Central memory CD8-positive, alpha-beta T cell (primary cell): ENCODE data around the gene DEAF1.
A peak's percentile ranks its signal among the peaks of the same experiment; 100 is the strongest.

Source experiments
- ATAC-seq: fragments of 150-1000 bp; cut with Tn5 transposase; replicated peaks from 2 replicates; pipeline ENCODE4 v1.10.0; 2022; ENCODE audit warnings: mild to moderate bottlenecking, moderate FRiP score, moderate number of reproducible peaks; ENCODE audit not compliant: poor library complexity, severe bottlenecking; ENCODE audit errors: extremely low read depth
- DNase-seq, 2 donors: peaks; one replicate each; pipeline ENCODE4 v3.0.0; 2021; ENCODE audit warnings: low spot score in 2 of 2
- H3K27ac Mint-ChIP-seq: one replicate; pipeline ENCODE4 v1.8.0; 2022; ENCODE audit warnings: low read depth, mild to moderate bottlenecking, moderate library complexity, mixed read lengths
- H3K27me3 Mint-ChIP-seq: one replicate; pipeline ENCODE4 v1.8.0; 2022; ENCODE audit warnings: mixed read lengths
- H3K36me3 Mint-ChIP-seq: one replicate; pipeline ENCODE4 v1.8.0; 2022; ENCODE audit warnings: mild to moderate bottlenecking, moderate library complexity, mixed read lengths; ENCODE audit not compliant: insufficient read depth
- H3K4me1 Mint-ChIP-seq: one replicate; pipeline ENCODE4 v1.8.0; 2022; ENCODE audit warnings: mixed read lengths
- H3K4me3 Mint-ChIP-seq: one replicate; pipeline ENCODE4 v1.8.0; 2022; ENCODE audit warnings: mild to moderate bottlenecking, moderate library complexity, mixed read lengths
- H3K9me3 Mint-ChIP-seq: one replicate; pipeline ENCODE4 v1.8.0; 2022; ENCODE audit warnings: mixed read lengths

The DEAF1 gene

GRCh38 chr11:640021-640706, 54.9 kb downstream of the DEAF1 start:
- Mint-ChIP-seq H3K4me1 (peaks cover 11% of the 10 kb centered on the region), H3K36me3 (peaks cover 12% of the 10 kb centered on the region), H3K27ac (no peak overlapping the region), H3K27me3 (peaks cover 18% of the 10 kb centered on the region), H3K9me3 (no peaks in the 10 kb centered on the region), H3K4me3 (no peak overlapping the region)
- DNase-seq = no peak
- ATAC-seq = no peak

- DNase-seq (no peak), ATAC-seq (no peak)
- no peaks in the 10 kb centered on the region for H3K9me3 Mint-ChIP-seq
- H3K36me3 Mint-ChIP-seq = peaks cover 12% of the 10 kb centered on the region
- H3K4me3 Mint-ChIP-seq = no peak overlapping the region
- H3K4me1 Mint-ChIP-seq = peaks cover 11% of the 10 kb centered on the region
- no peak overlapping the region for H3K27ac Mint-ChIP-seq
- H3K27me3 Mint-ChIP-seq = peaks cover 18% of the 10 kb centered on the region
Measured at GRCh38 chr11:639332-639955, 55.6 kb downstream of the DEAF1 start.

- Mint-ChIP-seq H3K9me3 (no peaks in the 10 kb centered on the region), H3K27ac (no peak overlapping the region), H3K36me3 (peaks cover 12% of the 10 kb centered on the region), H3K4me3 (peak overlapping the region; percentile 16), H3K27me3 (peaks cover 18% of the 10 kb centered on the region), H3K4me1 (peaks cover 11% of the 10 kb centered on the region)
- ATAC-seq (no peak), DNase-seq (no peak)
Measured at GRCh38 chr11:638631-639331, 56.2 kb downstream of the DEAF1 start.

DNA sequence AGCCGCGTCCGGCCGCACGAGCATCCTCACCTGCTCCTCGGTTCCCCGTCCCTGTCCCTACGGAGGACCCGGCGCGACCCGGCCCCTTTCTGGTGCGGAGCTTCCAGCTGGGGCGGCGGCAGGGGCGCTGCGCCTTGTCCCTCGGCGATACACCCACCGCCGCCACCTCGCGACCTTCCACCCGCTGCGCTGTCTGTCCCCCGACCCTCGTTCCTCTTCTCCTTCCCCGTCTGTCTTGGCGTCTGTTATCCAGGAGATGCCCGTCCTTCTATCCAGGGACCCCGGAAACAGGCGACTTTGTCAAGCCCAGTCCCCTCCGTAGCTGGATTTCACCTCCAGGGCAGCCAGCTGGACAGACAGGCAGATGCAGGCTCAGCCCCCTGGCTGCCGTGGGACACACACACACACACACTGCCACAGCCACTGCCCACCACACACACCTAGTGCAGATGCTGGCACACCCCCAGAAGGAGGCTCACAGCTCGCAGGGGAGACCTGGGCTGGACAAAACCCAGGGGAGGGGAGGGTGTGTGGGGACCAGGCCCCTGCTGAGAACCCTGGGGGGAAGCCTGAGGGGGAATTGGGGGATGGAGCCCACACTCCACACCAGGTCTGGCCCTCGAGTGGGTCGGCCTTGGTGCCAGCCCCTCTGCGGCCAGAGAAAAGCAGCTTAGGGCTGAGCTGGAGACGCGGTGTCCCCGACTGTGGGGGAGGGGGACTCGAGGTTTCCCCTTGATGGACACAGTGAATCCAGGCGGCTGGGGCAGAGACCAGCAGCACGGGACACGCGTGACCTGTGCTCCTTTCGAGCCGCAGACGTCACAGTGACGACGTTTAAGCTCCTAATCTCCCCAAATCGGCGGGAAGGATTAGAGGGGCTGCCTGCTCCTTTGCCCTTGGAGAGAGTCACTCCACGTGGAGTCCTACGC, 57.2 kb downstream of the DEAF1 start:
- no peaks in the 10 kb centered on the region for H3K9me3 Mint-ChIP-seq
- no peak for DNase-seq
- peaks cover 18% of the 10 kb centered on the region for H3K27me3 Mint-ChIP-seq
- no peak for ATAC-seq
- peak overlapping the region; percentile 58 for H3K4me3 Mint-ChIP-seq
- peak overlapping the region; percentile 52 for H3K27ac Mint-ChIP-seq
- peaks cover 11% of the 10 kb centered on the region for H3K36me3 Mint-ChIP-seq
- peaks cover 11% of the 10 kb centered on the region for H3K4me1 Mint-ChIP-seq

DNA sequence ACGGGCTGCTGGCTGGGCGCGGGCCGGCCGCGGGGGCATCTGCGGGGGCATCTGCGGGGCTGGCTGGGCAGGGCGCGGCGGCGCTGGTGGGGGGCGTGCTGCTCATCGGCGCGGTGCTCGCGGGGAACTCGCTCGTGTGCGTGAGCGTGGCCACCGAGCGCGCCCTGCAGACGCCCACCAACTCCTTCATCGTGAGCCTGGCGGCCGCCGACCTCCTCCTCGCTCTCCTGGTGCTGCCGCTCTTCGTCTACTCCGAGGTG, 57.8 kb downstream of the DEAF1 start:
- Mint-ChIP-seq H3K9me3 (no peaks in the 10 kb centered on the region), H3K27me3 (peaks cover 18% of the 10 kb centered on the region), H3K27ac (peak overlapping the region; percentile 52), H3K4me3 (peak overlapping the region; percentile 58), H3K4me1 (peaks cover 11% of the 10 kb centered on the region), H3K36me3 (peaks cover 6% of the 10 kb centered on the region)
- DNase-seq = no peak
- no peak for ATAC-seq

DNA sequence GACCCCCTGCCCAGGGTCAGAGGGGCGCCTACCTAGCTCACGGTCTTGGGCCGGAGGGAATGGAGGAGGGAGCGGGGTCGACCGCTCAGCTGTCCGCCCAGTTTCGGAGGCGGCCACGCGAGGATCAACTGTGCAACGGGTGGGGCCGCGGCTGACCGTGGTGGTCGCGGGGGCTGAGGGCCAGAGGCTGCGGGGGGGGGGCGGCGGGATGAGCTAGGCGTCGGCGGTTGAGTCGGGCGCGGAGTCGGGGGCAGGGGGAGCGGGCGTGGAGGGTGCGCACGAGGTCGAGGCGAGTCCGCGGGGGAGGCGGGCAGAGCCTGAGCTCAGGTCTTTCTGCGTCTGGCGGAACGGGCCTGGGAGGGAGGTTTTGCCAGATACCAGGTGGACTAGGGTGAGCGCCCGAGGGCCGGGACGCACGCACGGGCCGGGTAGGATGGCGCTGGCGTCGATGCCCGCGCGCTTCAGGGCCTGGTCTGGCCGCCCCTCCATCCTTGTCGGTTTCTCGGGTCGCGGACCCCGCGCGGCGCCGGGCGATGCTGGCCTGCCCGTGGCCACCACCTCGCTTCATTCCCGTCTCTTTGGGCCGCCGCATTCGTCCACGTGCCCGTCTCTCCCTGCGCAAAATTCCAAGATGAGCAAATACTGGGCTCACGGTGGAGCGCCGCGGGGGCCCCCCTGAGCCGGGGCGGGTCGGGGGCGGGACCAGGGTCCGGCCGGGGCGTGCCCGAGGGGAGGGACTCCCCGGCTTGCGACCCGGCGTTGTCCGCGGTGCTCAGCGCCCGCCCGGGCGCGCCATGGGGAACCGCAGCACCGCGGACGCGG, 58.3 kb downstream of the DEAF1 start, which contains the start of gene DRD4:
Gene DRD4, plus strand, starts transcription at position 759 of the 822 bp plus-strand sequence. Its CDS starts 36 bp downstream, at position 795.
- peak within 1 kb of the TSS; percentile 58 for H3K4me3 Mint-ChIP-seq
- H3K36me3 Mint-ChIP-seq = peaks cover 5% of the 10 kb centered on the region
- no peak for DNase-seq
- peaks cover 11% of the 10 kb centered on the region for H3K4me1 Mint-ChIP-seq
- H3K9me3 Mint-ChIP-seq = no peaks in the 10 kb centered on the region
- no peak for ATAC-seq
- peak within 1 kb of the TSS; percentile 52 for H3K27ac Mint-ChIP-seq
- peaks cover 18% of the 10 kb centered on the region for H3K27me3 Mint-ChIP-seq

- no peak for ATAC-seq
- Mint-ChIP-seq H3K36me3 (peaks cover 4% of the 10 kb centered on the region), H3K4me1 (peaks cover 11% of the 10 kb centered on the region), H3K27me3 (peaks cover 18% of the 10 kb centered on the region), H3K27ac (no peak overlapping the region), H3K4me3 (no peak overlapping the region), H3K9me3 (no peaks in the 10 kb centered on the region)
- no peak for DNase-seq
Measured at GRCh38 chr11:635945-636510, 59.0 kb downstream of the DEAF1 start.

GRCh38 chr11:630871-631270, 64.2 kb downstream of the DEAF1 start:
- Mint-ChIP-seq H3K27ac (no peak overlapping the region), H3K4me1 (peaks cover 22% of the 10 kb centered on the region), H3K9me3 (no peaks in the 10 kb centered on the region), H3K36me3 (peaks cover 12% of the 10 kb centered on the region), H3K27me3 (peaks cover 23% of the 10 kb centered on the region), H3K4me3 (no peak overlapping the region)
- DNase-seq (no peak), ATAC-seq (no peak)

GRCh38 chr11:629237-629583, 65.8 kb downstream of the DEAF1 start:
- Mint-ChIP-seq H3K36me3 (peaks cover 12% of the 10 kb centered on the region), H3K27ac (peak overlapping the region; percentile 91), H3K27me3 (peaks cover 23% of the 10 kb centered on the region), H3K4me3 (peak overlapping the region; percentile 66), H3K9me3 (no peaks in the 10 kb centered on the region), H3K4me1 (peaks cover 22% of the 10 kb centered on the region)
- no peak for DNase-seq
- no peak for ATAC-seq

DNA sequence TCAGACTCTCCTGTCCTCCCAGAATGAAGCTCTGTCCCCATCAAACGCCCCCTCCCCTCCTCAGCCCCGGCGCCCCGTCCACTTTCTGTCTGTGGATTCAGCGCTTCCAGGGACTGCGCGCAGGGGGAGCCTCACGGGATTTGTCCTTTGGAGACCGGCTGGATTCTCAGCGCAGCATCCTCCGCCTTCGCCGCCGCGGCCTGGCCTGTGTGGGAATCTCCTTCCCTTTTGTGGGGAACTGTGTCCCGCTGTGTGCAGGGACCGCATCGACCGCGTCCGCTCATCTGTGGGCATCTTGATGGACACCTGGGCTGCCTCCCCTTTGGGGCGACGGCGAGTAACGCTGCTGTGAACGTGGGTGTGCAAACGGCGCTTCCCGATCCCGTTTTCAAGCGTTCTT, 67.0 kb downstream of the DEAF1 start:
- peak overlapping the region; percentile 66 for H3K4me3 Mint-ChIP-seq
- DNase-seq = no peak
- ATAC-seq = no peak
- peaks cover 30% of the 10 kb centered on the region for H3K27me3 Mint-ChIP-seq
- no peaks in the 10 kb centered on the region for H3K9me3 Mint-ChIP-seq
- H3K36me3 Mint-ChIP-seq = peaks cover 16% of the 10 kb centered on the region
- H3K27ac Mint-ChIP-seq = peak overlapping the region; percentile 91
- H3K4me1 Mint-ChIP-seq = peaks cover 22% of the 10 kb centered on the region

DNA sequence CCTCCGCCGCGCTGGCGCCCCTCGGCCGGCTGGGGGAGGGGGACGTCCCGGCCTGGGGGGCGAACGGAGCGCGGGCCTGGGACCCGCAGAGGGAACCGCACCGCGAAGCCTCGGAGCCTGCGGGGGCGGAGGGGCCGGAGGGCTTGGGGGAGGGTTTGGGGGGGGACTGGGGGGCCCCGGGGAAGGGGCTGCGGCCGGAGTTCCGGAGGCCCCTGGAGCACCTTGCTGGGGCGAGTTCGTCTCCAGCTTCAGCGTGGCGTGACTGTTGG, 67.8 kb downstream of the DEAF1 start:
- H3K4me1 Mint-ChIP-seq = peaks cover 22% of the 10 kb centered on the region
- no peaks in the 10 kb centered on the region for H3K9me3 Mint-ChIP-seq
- H3K36me3 Mint-ChIP-seq = peaks cover 15% of the 10 kb centered on the region
- H3K4me3 Mint-ChIP-seq = no peak overlapping the region
- no peak overlapping the region for H3K27ac Mint-ChIP-seq
- no peak for DNase-seq
- H3K27me3 Mint-ChIP-seq = peaks cover 32% of the 10 kb centered on the region
- no peak for ATAC-seq
